MCF 10A (cell line): ENCODE results near the gene RALB. TPM values are rescaled to one million over a fixed set of nuclear protein-coding genes. Genes with fewer than 3 reads are reported as not detected.

Experiments
- Bru-seq: library from RNA; stranded (reverse); fragments of 400-500 nt; gene quantifications from one replicate; lab custom pipeline; 2021; lab: Mats Ljungman, UMichigan
- BruChase-seq, 2 experiments: library from RNA; stranded (reverse); fragments of 400-500 nt; gene quantifications; one replicate each; lab custom pipeline; 2021; lab: Mats Ljungman, UMichigan
- BruUV-seq: library from RNA; stranded (reverse); fragments of 400-500 nt; replicated peaks from 2 replicates; lab custom pipeline; 2021; lab: Mats Ljungman, UMichigan
- CTCF ChIA-PET: fragments of 300-600 bp; sonication (Branson Sonifier 250); formaldehyde crosslinking; extraction: SDS; loops from one replicate; lab custom pipeline; 2021; ENCODE audit warnings: antibody characterized with exemption, inconsistent platforms; lab: Yijun Ruan, JAX
- POLR2A ChIA-PET: fragments of 300-600, 350-650 bp; sonication (Branson Sonifier 250); formaldehyde crosslinking; extraction: SDS; loops from one replicate; lab custom pipeline; 2020; ENCODE audit warnings: antibody characterized with exemption, inconsistent platforms; lab: Yijun Ruan, JAX
- DNase-seq: peaks from one replicate; pipeline ENCODE4 v3.0.0-alpha.2; 2018; ENCODE audit not compliant: unreplicated experiment
- H3K27ac Mint-ChIP-seq: one replicate; pipeline ENCODE4 v1.8.0; 2022; ENCODE audit warnings: mild to moderate bottlenecking, low read depth, mixed read lengths; ENCODE audit not compliant: unreplicated experiment
- H3K27me3 Mint-ChIP-seq: one replicate; pipeline ENCODE4 v1.8.0; 2022; ENCODE audit warnings: mixed read lengths; ENCODE audit not compliant: insufficient read depth, unreplicated experiment
- H3K36me3 Mint-ChIP-seq: one replicate; pipeline ENCODE4 v1.8.0; 2022; ENCODE audit warnings: mild to moderate bottlenecking, moderate library complexity, mixed read lengths; ENCODE audit not compliant: insufficient read depth, unreplicated experiment
- H3K4me1 Mint-ChIP-seq: one replicate; pipeline ENCODE4 v1.8.0; 2022; ENCODE audit warnings: mixed read lengths; ENCODE audit not compliant: insufficient read depth, unreplicated experiment
- H3K4me3 Mint-ChIP-seq: one replicate; pipeline ENCODE4 v1.8.0; 2022; ENCODE audit warnings: mild to moderate bottlenecking, moderate library complexity, mixed read lengths; ENCODE audit not compliant: unreplicated experiment
- H3K9me3 Mint-ChIP-seq: one replicate; pipeline ENCODE4 v1.8.0; 2022; ENCODE audit warnings: mixed read lengths; ENCODE audit not compliant: unreplicated experiment
- intact Hi-C: fragments of 100-400 bp; cut with micrococcal nuclease; formaldehyde crosslinking; loops from 2 replicates; pipeline ENCODE4 v1.14.1; 2022
- long read RNA-seq: library from polyadenylated mRNA; stranded (forward); transcript quantifications from one replicate; pipeline ENCODE4 v2.0.0, GENCODE V29; 2022
- total RNA-seq: library from RNA; stranded (reverse); gene quantifications from 2 replicates; pipeline ENCODE4 v1.2.3, GENCODE V29; 2022
- TF ChIP-seq, protein P1 (sequence below): fragments of 200-600 bp; IDR thresholded peaks from one replicate; pipeline ENCODE4 v1.8.0; 2022; ENCODE audit warnings: antibody characterized with exemption, mild to moderate bottlenecking; ENCODE audit not compliant: unreplicated experiment

RALB gene
- total RNA-seq (37.4 and 46.5 TPM in 2 replicates), Bru-seq, nascent RNA (percentile 68 among the genes with signal in this experiment), BruChase-seq, experiment 1, labeled RNA remaining after a 6-hour chase (percentile 77 among the genes with signal in this experiment), BruChase-seq, experiment 2, labeled RNA remaining after a 2-hour chase (percentile 69 among the genes with signal in this experiment)
- long read RNA-seq, transcript RALB-203 (5 exons, 1,252 nt), result minor isoform, 55 of 210 reads
- long read RNA-seq, transcript RALB-201 (5 exons, 2,344 nt), result major isoform, 122 of 210 reads
- long read RNA-seq, partial matches to known transcripts, result 19 of 210 reads
- long read RNA-seq, other reads (novel, unspliced or antisense), result 12 of 210 reads

- no TSS peak for BruUV-seq
- Mint-ChIP-seq H3K36me3 (no peaks in the 10 kb centered on the region), H3K27me3 (peaks cover 29% of the 10 kb centered on the region), H3K4me3 (peak within 1 kb of the TSS; percentile 96), H3K9me3 (no peaks in the 10 kb centered on the region), H3K27ac (peak within 1 kb of the TSS; percentile 88), H3K4me1 (peaks cover 38% of the 10 kb centered on the region)
- ChIA-PET CTCF (interaction anchor here (0.6 to 3.4 kb wide), 12 partner anchors 10 to 960 kb away, joined by 3 to 9 read pairs (median 3); no protein-coding TSS in a partner anchor), POLR2A (interaction anchor here (0.6 to 3.4 kb wide), 15 partner anchors 10 to 1117 kb away, joined by 3 to 18 read pairs (median 3); partner anchors contain the start of gene TMEM185B)
- intact Hi-C loops, result loop anchor here (1.0 to 2.0 kb wide), 3 partner anchors 34 to 220 kb away; no protein-coding TSS in a partner anchor
- TF ChIP-seq, protein P1, sequence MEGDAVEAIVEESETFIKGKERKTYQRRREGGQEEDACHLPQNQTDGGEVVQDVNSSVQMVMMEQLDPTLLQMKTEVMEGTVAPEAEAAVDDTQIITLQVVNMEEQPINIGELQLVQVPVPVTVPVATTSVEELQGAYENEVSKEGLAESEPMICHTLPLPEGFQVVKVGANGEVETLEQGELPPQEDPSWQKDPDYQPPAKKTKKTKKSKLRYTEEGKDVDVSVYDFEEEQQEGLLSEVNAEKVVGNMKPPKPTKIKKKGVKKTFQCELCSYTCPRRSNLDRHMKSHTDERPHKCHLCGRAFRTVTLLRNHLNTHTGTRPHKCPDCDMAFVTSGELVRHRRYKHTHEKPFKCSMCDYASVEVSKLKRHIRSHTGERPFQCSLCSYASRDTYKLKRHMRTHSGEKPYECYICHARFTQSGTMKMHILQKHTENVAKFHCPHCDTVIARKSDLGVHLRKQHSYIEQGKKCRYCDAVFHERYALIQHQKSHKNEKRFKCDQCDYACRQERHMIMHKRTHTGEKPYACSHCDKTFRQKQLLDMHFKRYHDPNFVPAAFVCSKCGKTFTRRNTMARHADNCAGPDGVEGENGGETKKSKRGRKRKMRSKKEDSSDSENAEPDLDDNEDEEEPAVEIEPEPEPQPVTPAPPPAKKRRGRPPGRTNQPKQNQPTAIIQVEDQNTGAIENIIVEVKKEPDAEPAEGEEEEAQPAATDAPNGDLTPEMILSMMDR, result no peak
- peak; percentile 98 for DNase-seq
Observed at GRCh38 chr2:120252225-120253020, at the start of gene RALB. TSS of gene RALB (plus strand) at chr2:120252852. CDS start at chr2:120278665, 25,813 bp downstream.

GRCh38 chr2:120203251-120204021, 49.2 kb upstream of the RALB start:
- BruUV-seq, result no TSS peak
- H3K27me3 Mint-ChIP-seq, result no peaks in the 10 kb centered on the region
- CTCF ChIA-PET, result interaction anchor here (0.6 kb wide), 1 partner anchor 535 kb away, joined by 3 read pairs; no protein-coding TSS in a partner anchor
- peaks cover 8% of the 10 kb centered on the region for H3K9me3 Mint-ChIP-seq
- no peak overlapping the region for H3K27ac Mint-ChIP-seq
- H3K36me3 Mint-ChIP-seq, result no peaks in the 10 kb centered on the region
- H3K4me1 Mint-ChIP-seq, result peaks cover 5% of the 10 kb centered on the region
- TF ChIP-seq, protein P1, result no peak
- intact Hi-C loops, result no loop called here
- POLR2A ChIA-PET, result no interaction called here
- no peak for DNase-seq
- H3K4me3 Mint-ChIP-seq, result no peak overlapping the region

GRCh38 chr2:120204022-120204405, 48.6 kb upstream of the RALB start:
- Mint-ChIP-seq H3K9me3 (peaks cover 2% of the 10 kb centered on the region), H3K27me3 (no peaks in the 10 kb centered on the region), H3K4me1 (peaks cover 5% of the 10 kb centered on the region), H3K27ac (no peak overlapping the region), H3K4me3 (no peak overlapping the region), H3K36me3 (no peaks in the 10 kb centered on the region)
- no peak for DNase-seq
- ChIA-PET CTCF (interaction anchor here (0.5 kb wide), 1 partner anchor 491 kb away, joined by 3 read pairs; no protein-coding TSS in a partner anchor), POLR2A (no interaction called here)
- intact Hi-C loops, result no loop called here
- TF ChIP-seq, protein P1, result no peak
- no TSS peak for BruUV-seq
